Posterior cingulate gyrus (tissue), 11 donors: ENCODE measurements around the gene HADHA.

Experiments used
- DNase-seq, 10 donors: peaks; one replicate each; pipeline versions ENCODE4 v3.0.0 to v3.0.0-alpha.2; 2020 to 2021; ENCODE audit warnings: mixed read lengths in 3 of 10
- intact Hi-C: fragments of 100-400 bp; cut with DNase I; formaldehyde crosslinking; loops from one replicate; pipeline ENCODE4 v1.15.1; 2023

HADHA gene

DNA sequence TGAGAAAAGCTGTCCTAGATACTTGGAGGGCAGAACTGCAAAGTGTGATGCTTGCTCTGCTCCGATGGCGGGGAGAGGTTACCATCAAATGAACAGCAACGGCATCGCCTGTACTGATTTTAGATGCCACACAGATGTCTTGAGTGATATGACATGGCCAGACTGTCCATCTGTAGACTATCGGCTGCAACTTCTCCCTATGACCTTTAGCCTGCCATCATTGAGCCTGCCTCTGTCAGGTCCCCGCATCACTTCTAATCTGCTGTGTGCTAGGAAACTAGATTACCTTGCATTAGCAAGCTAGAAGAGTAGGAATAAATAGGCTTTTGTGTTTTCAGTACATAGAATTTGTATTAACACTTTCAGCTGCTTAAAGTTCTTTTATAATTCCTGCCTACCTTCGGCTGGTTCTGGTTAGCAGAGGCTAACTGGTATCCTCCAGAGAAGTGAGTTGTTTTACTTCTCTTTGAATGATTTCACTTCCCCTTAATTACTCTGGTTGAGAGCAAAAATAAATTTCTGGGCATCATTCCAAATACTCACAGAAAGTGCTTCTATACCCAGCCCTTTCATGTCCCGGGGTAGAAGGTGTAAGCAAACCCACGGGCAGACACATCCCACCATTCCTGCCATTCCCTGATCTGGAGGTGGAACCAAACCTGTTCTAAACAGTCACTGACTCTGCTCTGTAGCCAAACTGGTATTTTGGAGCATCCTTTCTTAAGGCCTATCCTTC lies 47.6 kb downstream of the HADHA start:
- DNase-seq: no peak
- intact Hi-C loops: loop anchor here (10.0 kb wide), 1 partner anchor 48 kb away; the partner anchor contains the start of genes HADHA and HADHB

DNA sequence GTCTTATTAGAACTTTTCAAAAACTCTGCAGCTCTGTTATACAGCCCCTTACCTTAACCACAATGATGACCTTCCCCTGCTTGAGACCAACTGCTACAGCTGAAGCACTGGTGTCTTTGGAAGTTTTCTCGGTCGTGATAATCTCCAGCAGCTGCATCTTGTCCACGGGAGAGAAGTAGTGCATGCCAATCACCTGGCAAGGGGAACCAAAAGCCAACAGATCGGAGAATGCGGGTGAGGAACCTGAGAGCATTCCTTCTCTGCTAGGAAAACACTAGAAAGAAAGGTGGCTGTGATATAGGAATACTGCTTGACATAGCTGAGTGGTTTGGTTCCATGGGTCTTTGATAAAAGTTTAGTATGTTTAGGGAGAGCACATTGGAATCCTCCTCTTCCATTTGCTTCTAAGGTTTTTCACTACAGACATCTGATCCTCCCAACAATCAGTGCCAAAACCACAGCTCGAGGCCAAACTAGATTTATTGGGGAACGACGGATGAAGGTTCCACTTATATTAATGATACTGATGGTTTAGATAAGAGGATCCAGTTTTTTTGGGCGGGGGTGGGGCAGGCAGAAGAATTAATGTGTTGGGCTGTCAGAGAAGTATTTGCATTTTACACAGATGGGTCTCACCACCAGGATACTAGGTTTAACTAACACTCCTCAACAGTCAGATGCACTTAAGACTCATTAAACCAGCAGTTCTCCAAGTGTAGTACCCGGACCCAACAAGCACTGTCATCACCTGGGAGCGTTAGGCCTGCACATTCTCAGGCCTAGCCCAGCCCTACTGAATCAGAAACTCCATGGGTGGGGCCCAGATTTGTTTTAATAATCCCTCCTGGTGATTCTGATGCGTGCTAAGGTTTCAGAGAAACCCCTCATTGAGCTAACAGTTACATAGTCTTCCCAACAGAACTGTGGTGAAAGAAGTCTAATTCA lies 49.1 kb downstream of the HADHA start:
- no peak for DNase-seq
- intact Hi-C loops: loop anchor here (10.0 kb wide), 1 partner anchor 49 kb away; the partner anchor contains the start of genes HADHA and HADHB

DNA sequence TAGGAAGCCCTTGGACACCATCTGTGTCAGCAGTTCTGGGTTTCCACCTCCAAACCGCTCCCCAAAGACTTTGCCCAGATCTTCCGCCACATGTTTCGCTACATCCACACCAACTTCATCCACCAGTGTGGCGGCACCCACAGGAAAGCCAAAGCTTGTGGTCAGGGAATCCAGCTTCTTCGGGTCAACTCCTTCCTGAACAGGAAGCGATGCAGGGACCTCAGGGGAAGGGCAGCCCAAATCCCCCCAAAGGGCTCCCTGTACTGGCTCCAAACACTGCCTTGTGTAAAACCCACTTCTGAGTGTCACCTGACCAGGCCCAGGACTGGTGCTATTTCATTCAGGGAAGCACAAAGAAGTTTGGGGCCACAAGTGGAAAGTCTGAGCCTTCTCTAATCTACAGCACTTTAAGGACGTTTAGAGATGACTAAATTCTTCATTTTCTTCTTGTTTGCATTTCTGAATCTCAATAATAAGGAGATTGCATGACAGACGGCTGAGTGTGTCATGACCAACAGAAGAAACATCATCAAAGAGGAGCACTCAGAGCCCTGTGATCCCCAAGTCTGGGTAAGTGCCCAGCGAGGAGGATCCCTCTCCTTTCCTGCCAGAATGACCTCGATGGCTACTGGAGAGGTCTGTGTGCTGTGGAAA lies 50.7 kb downstream of the HADHA start:
- intact Hi-C loops: loop anchor here (10.0 kb wide), 1 partner anchor 51 kb away; the partner anchor contains the start of genes HADHA and HADHB
- DNase-seq: peak in 1 of 10 donors; percentile 46

DNA sequence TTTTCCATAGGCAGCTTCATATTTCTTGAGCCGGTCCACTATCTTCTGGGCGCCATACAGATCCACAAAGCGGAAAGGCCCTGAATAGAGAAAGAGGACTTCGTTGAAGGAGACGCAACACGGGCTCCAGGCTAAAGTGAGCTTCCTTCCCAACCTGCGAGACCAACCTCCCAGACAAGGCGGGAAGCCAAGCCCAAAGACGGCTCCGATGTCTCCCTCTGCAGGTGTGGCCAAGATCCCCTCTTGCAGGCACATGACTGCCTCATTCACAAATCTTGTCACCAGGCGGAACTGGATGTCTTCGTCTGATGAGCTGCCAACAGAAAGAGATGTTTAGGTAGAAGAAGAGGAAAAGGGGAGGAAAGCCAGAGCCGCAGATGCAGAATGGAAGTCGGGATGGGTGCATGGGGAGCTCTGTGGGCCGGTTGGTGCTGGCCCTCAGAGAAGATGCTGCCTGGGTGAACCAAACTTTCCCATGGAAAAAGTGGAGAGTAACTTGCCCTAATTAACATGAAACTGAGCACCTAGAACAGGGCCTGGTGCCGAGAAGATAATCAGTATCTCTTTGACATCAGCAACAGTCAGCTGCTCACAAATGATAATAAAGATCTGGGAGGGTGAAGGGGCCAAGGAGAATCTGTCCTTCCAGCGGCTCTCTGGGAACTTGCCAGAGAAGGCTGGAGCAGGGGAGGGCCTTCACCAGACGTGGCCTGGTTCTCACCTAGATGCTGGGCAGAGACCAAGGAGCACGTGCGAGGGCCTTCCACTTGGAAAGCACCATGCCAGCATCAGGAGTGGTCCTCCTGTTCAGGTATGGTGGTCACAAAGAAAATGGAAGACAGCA lies 52.9 kb downstream of the HADHA start:
- intact Hi-C loops: loop anchor here (10.0 kb wide), 1 partner anchor 53 kb away; the partner anchor contains the start of genes HADHA and HADHB
- no peak for DNase-seq

DNA sequence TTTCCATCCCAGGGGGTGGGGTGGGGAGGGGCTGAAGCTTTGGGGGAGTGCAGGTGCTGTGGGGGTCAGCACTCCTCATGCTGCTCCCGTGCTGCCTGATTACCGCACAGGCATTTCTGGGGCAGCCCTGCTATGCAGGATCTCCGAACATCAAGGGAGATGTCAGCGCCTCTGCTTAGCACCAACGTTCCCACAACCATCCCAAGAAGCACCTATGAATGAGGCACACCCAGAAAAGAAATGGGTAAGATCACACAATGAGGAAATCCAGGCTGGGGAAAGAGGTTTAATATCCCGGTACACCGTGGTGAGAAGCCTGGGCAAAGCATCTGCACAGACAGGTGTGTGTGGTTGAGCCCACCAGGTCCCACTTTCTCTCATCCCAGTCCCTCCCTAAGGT lies 54.1 kb downstream of the HADHA start:
- DNase-seq: no peak
- intact Hi-C loops: loop anchor here (10.0 kb wide), 1 partner anchor 54 kb away; the partner anchor contains the start of genes HADHA and HADHB

DNA sequence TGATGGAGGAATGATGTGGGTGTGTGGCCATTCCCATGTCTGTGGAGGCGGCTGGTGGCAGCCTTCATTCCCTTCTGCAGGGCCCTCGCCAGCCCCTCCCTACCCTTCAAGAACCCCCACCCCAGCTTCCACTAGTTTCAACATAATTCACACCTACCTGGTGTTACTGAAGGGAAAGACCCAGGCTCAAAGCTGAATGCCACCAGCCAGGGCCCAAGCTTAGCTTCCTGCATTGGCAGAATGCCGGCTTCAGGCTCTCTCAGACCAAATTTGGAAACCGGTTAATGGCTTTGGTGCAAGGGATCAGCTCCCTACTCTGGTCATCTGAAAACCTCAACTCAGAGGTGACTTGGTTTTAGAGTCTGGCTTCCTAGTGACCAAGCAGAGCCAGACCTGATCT lies 54.7 kb downstream of the HADHA start:
- no peak for DNase-seq

DNA sequence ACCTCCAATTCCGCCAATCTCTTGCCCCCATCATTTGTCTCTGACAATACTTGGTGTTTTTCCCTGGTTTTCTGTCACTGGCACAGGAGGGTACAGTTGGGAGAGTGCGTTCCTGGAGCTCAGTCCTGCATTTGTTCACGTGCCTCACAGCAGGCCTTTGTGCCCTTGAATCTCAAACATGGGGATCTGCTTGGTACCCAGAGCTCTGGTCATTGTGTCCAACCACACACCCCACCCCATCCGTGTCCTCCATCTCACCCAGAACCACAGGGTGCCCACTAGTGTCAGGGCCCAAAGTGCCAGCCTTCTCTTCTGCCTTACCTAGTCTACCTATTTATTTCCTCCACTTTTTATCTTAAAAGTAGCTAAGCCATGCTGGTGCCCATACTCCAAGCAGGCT lies 55.3 kb downstream of the HADHA start:
- no peak for DNase-seq
- intact Hi-C loops: no loop called here

More for the DNA sequence above, 54.7 kb downstream of the HADHA start:
- intact Hi-C loops: loop anchor here (10.0 kb wide), 1 partner anchor 55 kb away; the partner anchor contains the start of genes HADHA and HADHB

DNA sequence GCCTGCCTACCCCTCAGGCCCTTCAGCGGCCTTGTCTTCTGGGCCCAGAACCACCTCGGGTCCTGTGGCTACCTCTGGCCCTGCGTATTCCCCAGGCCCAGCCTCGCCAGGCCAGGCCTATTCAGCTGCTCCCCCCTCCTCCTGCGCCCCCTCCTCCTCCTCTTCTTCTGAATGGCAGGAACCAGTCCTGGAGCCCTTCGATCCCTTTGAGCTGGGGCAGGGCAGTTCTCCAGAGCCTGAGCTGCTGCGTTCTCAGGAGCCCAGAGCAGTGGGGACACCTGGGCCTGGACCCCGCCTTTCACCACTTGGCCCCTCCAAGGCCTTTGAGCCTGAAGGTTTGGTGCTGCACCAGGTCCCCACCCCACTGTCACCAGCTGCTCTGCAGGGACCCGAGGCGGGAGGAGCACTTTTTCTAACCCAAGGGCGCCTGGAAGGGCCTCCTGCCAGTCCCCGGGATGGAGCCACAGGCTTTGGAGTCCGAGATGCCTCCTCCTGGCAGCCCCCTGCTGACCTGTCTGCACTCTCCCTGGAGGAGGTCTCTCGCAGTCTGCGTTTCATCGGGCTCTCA lies 56.8 kb downstream of the HADHA start:
- intact Hi-C loops: no loop called here
- DNase-seq: no peak

DNA sequence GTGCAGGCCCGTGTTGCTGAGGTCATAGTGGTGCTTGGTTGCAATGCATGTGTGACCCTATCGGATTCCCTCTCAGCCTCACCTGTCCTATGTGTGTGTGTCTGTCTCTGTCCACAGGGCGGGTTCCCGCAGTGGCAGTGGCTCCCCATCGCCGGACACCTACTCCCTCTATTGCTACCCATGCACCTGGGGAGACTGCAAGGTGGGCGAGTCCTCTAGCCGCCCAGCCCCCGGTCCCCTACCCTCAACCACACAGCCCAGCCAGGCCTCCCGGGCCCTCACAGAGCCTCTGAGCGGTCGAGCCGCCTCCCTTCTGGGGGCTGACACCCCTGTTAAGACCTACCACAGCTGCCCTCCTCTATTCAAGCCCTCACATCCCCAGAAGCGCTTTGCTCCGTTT lies 57.3 kb downstream of the HADHA start:
- intact Hi-C loops: no loop called here
- DNase-seq: no peak

DNA sequence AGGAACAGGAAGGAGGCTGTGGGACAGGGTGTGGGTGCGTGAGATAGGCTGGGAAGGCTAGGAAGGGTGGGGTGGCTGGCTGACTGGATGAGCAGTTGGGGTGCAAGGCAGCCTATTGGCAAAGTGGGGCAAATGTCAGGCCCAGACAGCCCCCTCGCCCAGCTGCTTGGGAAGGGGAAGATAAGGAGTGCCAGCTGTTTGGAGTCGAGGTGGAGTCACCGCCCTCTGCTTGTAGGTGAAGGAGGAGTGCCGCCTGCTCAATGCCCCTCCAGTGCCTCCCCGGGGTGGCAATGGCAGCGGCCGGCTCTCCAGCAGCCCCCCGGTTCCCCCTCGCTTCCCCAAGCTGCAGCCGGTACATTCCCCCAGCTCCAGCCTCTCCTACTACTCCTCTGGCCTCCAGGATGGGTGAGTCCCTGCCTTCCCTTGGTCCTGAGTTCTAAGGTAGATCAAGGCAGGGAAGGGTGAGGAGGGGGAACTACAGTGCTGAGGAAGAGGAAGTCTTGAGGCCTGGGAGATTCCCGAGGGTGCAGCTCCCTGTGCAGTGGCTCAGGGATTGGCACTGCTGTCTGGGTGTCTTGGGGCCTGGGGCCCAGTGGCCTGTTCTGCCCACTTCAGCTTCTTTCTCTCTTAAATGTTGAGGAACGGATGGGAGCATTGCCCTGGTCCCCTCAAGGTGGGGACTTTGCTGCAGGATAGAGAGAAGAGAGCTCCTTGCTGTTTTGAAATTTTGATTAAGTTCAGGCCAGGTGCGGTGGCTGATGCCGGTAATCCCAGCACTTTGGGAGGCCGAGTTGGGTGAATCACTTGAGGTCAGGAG lies 58.3 kb downstream of the HADHA start:
- intact Hi-C loops: no loop called here
- DNase-seq: no peak

DNA sequence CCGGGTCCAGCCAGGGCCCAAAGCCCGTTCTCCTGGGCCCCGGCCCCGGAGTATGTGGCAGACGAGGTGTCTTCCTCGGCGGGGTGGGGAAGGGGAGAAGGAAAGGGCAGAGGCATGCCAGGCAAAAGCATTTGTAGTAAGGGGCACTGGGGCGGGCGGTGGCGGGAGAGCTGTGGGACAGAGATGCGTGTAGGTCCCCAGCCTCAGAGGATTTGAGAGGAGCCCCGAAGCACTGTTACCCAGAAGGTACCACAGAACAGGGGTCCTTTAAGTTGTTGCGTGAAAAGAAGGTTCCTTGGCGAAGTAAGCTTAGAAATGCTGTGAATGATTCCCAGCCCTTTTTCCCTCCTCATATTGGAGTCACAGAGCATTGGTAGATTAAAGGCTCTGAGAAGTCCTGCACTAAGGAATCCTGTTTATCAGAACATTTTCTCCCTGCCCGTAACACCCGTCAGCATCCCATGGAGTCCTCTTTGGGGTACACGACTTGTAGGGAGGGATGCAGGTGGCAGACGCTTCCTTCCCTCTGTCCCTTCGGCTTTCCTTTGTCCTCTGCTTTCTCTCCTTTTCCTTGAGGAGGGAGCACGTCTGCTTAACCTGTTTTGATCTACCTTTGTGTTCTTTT lies 59.0 kb downstream of the HADHA start:
- DNase-seq: no peak
- intact Hi-C loops: no loop called here

DNA sequence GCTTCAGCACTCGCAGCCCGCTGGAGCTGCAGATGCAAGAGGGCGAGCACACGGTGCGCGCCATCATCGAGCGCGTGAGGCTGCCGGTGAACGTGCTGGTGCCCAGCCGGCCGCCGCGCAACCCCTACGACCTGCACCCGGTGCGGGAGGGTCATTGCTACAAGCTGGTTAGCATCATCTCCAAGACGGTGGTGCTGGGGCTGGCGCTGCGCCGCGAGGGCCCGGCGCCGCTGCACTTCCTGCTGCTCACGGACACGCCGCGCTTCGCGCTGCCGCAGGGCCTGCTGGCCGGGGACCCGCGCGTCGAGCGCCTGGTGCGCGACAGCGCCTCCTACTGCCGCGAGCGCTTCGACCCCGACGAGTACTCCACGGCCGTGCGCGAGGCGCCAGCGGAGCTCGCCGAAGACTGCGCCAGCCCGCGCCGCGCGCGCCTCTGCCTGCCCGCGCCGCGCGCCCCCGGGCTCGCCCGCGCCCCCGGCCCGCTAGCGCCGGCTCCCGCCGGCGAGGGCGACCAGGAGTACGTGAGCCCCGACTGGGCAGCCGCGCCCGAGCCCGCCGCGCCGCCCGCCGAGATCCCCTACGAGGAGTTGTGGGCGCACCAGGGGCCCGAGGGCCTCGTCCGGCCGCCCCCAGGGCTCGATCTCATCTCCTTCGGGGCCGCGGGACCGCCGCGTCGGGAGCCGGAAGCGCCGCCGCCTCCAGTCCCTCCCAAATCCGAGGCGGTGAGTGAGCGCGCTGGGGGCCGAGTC lies 59.7 kb downstream of the HADHA start:
- intact Hi-C loops: no loop called here
- DNase-seq: peak in 1 of 10 donors; percentile 77

DNA sequence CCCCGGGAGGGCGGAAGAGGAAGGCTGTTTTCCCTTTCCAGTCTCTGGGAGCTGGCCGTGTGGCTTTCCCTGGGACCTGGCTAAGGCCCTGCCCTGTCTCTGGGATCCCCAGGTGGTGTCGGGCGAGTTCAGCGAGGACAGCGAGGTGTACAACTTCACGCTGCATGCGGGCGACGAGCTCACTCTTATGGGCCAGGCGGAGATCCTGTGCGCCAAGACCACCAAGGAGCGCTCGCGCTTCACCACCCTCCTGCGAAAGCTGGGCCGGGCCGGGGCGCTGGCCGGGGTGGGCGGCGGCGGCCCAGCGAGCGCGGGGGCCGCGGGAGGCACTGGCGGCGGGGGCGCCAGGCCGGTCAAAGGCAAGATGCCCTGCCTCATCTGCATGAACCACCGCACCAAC lies 60.3 kb downstream of the HADHA start:
- peak in 1 of 10 donors; percentile 79 for DNase-seq
- intact Hi-C loops: no loop called here

DNA sequence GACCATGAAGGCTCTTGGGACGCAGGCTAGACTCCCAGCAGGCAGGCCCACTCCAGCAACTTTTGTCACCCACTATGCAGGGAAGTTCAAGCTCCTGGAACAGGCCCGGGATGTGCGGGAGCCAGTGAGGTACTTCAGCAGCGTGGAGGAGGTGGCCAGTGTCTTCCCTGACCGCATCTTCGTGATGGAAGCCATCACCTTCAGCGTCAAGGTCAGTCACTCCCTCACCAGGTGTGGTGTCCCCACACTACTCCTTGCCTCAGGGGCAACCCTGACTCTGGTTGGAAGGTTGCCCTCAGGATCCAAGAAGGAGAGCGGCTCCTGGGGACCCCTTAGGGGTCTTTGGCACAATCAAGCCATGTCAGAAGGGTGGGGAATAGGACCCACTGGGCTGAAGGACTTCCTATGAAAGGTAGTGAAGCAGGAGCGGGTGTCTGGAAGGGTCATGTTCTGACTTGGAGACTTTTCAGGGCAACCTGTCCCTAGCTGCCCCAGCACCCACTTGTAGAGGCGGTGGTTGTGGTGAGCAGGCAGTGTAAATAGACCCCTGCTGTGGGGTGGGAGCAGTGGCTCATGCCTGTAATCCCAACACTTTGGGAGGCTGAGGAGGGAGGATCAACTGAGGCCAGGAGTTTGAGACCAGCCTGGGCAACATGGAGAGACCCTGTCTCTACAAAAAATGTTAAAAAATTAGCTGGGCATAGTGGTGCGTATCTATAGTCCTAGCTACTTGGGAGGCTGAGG lies 61.4 kb downstream of the HADHA start:
- peak in 1 of 10 donors; percentile 12 for DNase-seq

DNA sequence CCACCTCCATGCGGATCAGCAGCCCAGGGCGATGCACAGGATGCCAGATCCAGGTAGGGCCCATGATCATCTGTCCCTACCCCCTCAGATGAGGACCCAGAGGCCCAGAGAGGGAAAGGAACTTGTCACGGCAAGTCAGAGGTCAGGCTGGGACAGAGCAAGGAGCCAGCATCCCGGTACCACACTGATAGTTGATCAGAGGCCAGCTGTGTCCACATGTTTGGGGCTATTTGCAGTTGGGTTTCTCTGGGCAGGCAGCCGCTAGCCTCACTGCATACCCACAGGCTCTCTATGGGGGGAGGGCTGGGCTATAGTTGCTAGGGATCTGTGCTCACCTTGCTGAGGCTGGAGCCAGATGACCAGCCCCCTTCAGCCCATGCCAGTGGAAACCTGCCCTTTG lies 62.0 kb downstream of the HADHA start:
- intact Hi-C loops: no loop called here
- no peak for DNase-seq

More for the DNA sequence above, 61.4 kb downstream of the HADHA start:
- intact Hi-C loops: no loop called here

DNA sequence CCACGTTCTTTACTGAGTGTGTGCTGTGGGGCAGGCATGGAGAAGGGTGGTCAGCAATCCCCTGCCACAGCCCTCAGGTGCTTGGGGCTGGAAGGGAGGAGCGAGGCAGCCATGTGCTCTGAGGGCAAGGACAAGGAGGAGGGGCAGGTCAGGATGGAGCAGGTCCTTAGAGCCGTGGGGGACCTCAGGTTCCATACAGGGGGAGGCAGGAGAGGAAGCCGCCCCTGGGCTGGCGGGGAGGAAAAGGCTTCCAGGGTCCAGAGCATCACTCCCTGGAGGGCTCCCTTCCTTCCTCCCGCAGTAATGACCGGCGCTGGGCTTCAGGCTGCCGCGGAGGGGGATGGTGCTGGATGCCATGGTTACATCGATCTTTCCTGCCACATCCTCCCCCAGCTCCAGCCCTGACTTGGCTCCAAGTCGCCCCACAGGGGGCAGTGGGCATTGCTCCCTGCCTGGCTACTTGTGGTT lies 65.0 kb downstream of the HADHA start:
- intact Hi-C loops: no loop called here
- DNase-seq: peak in 4 of 10 donors; percentile 42 to 77 (median 65)
